CD8-positive, alpha-beta memory T cell (primary cell): ENCODE measurements around the gene SOCS3. TPM values are rescaled to one million over a fixed set of nuclear protein-coding genes. Genes with fewer than 3 reads are reported as not detected.
A peak's percentile ranks its signal among the peaks of the same experiment; 100 is the strongest.

Experiments
- CTCF ChIA-PET: fragments of 350-600 bp; sonication (Branson Sonifier 250); formaldehyde crosslinking; loops from one replicate; lab custom pipeline; 2021; ENCODE audit warnings: antibody characterized with exemption; lab: Charles Lee
- POLR2A ChIA-PET: fragments of 350-600 bp; sonication (Branson Sonifier 250); formaldehyde crosslinking; loops from one replicate; lab custom pipeline; 2021; ENCODE audit warnings: antibody characterized with exemption; lab: Charles Lee
- DNase-seq, 5 donors: peaks; one replicate each; pipeline versions ENCODE4 v3.0.0 to v3.0.0-alpha.2; 2020 to 2022; ENCODE audit warnings: mixed read lengths in 1 of 5
- H3K27ac ChIP-seq: one replicate; pipeline ENCODE4 v1.7.0; 2013; ENCODE audit warnings: low read depth, mild to moderate bottlenecking, low read length, moderate library complexity
- H3K27me3 ChIP-seq: 2 replicates; pipeline ENCODE4 v1.7.0; 2013; ENCODE audit warnings: low read length, mild to moderate bottlenecking; ENCODE audit not compliant: insufficient read depth, poor library complexity, severe bottlenecking
- H3K36me3 ChIP-seq: 2 replicates; pipeline ENCODE4 v1.7.0; 2013; ENCODE audit warnings: mild to moderate bottlenecking, low read length, moderate library complexity; ENCODE audit not compliant: insufficient read depth
- H3K4me1 ChIP-seq: 2 replicates; pipeline ENCODE4 v1.7.0; 2013; ENCODE audit warnings: mild to moderate bottlenecking, low read length, moderate library complexity; ENCODE audit not compliant: insufficient read depth
- H3K4me3 ChIP-seq: 2 replicates; pipeline ENCODE4 v1.7.0; 2013; ENCODE audit warnings: mild to moderate bottlenecking, low read length
- H3K9me3 ChIP-seq: 2 replicates; pipeline ENCODE4 v1.7.0; 2013; ENCODE audit warnings: mild to moderate bottlenecking, low read length
- H3K27ac Mint-ChIP-seq, 8 donors: one replicate each; pipeline ENCODE4 v1.8.0; 2020 to 2021; ENCODE audit warnings: mixed read lengths in 8 of 8, mild to moderate bottlenecking in 6 of 8, inconsistent platforms in 3 of 8, moderate library complexity in 3 of 8
- H3K27me3 Mint-ChIP-seq, 2 donors: one replicate each; pipeline ENCODE4 v1.8.0; 2020 to 2021; ENCODE audit warnings: mixed read lengths in 2 of 2, mild to moderate bottlenecking in 1 of 2, moderate library complexity in 1 of 2
- H3K36me3 Mint-ChIP-seq, 3 donors: one replicate each; pipeline ENCODE4 v1.8.0; 2020 to 2021; ENCODE audit warnings: mixed read lengths in 3 of 3, inconsistent platforms in 1 of 3, mild to moderate bottlenecking in 1 of 3
- H3K4me1 Mint-ChIP-seq, 3 donors: one replicate each; pipeline ENCODE4 v1.8.0; 2020 to 2021; ENCODE audit warnings: mixed read lengths in 3 of 3, inconsistent platforms in 1 of 3, mild to moderate bottlenecking in 1 of 3
- H3K4me3 Mint-ChIP-seq, 7 donors: one replicate each; pipeline ENCODE4 v1.8.0; 2020 to 2021; ENCODE audit warnings: mixed read lengths in 7 of 7, mild to moderate bottlenecking in 6 of 7, moderate library complexity in 4 of 7, inconsistent platforms in 2 of 7
- H3K9me3 Mint-ChIP-seq, 5 donors: one replicate each; pipeline ENCODE4 v1.8.0; 2020 to 2022; ENCODE audit warnings: mixed read lengths in 5 of 5, mild to moderate bottlenecking in 3 of 5, moderate library complexity in 2 of 5, inconsistent platforms in 1 of 5
- polyA plus RNA-seq: library from polyadenylated mRNA; unstranded; fragments of 300-500 nt; fragmentation: Illumina TruSeq; gene quantifications from one replicate; pipeline ENCODE4 v1.2.3, GENCODE V29; 2021
- total RNA-seq, 2 experiments: library from RNA; stranded (reverse); gene quantifications; one replicate each; pipeline ENCODE4 v1.2.3, GENCODE V29; 2021

Gene SOCS3
- total and polyA plus RNA-seq, 3 experiments from 2014 or later, result 26.9 to 38.9 (median 27.4) TPM

- ChIA-PET POLR2A (no interaction called here), CTCF (no interaction called here)
- no peaks in the 10 kb centered on the region for H3K9me3 Mint-ChIP-seq
- Histone ChIP-seq H3K27ac (no peak overlapping the region), H3K36me3 (no peaks in the 10 kb centered on the region), H3K27me3 (no peaks in the 10 kb centered on the region), H3K9me3 (no peaks in the 10 kb centered on the region), H3K4me3 (no peak overlapping the region), H3K4me1 (peaks cover 21% of the 10 kb centered on the region)
- H3K27me3 Mint-ChIP-seq, result peaks cover 3 to 6% of the 10 kb centered on the region in 2 donors
- H3K4me1 Mint-ChIP-seq, result peaks cover 11 to 17% (median 14%) of the 10 kb centered on the region in 3 donors
- no peak for DNase-seq
- H3K27ac Mint-ChIP-seq, result no peak overlapping the region
- H3K4me3 Mint-ChIP-seq, result no peak overlapping the region
- no peaks in the 10 kb centered on the region for H3K36me3 Mint-ChIP-seq
Observed at GRCh38 chr17:78322327-78322857, 37.5 kb downstream of the SOCS3 start.

- Histone ChIP-seq H3K36me3 (no peaks in the 10 kb centered on the region), H3K4me1 (peaks cover 38% of the 10 kb centered on the region), H3K27me3 (no peaks in the 10 kb centered on the region), H3K27ac (no peak overlapping the region), H3K9me3 (no peaks in the 10 kb centered on the region), H3K4me3 (no peak overlapping the region)
- H3K36me3 Mint-ChIP-seq, result no peaks in the 10 kb centered on the region
- peaks cover 28 to 35% (median 29%) of the 10 kb centered on the region in 3 donors for H3K4me1 Mint-ChIP-seq
- H3K9me3 Mint-ChIP-seq, result no peaks in the 10 kb centered on the region
- peaks cover 0 to 1% of the 10 kb centered on the region in 2 donors for H3K27me3 Mint-ChIP-seq
- ChIA-PET POLR2A (no interaction called here), CTCF (no interaction called here)
- H3K4me3 Mint-ChIP-seq, result no peak overlapping the region
- no peak for DNase-seq
- no peak overlapping the region for H3K27ac Mint-ChIP-seq
Observed at GRCh38 chr17:78318843-78319242, 41.0 kb downstream of the SOCS3 start.

- no peaks in the 10 kb centered on the region for H3K36me3 ChIP-seq
- CTCF ChIA-PET, result no interaction called here
- Mint-ChIP-seq H3K9me3 (no peaks in the 10 kb centered on the region), H3K4me1 (peaks cover 28 to 37% (median 29%) of the 10 kb centered on the region in 3 donors), H3K27me3 (peaks cover 0 to 1% of the 10 kb centered on the region in 2 donors), H3K27ac (no peak overlapping the region), H3K36me3 (no peaks in the 10 kb centered on the region), H3K4me3 (no peak overlapping the region)
- no peak overlapping the region for H3K27ac ChIP-seq
- H3K4me1 ChIP-seq, result peaks cover 36% of the 10 kb centered on the region
- H3K9me3 ChIP-seq, result no peaks in the 10 kb centered on the region
- no peak for DNase-seq
- POLR2A ChIA-PET, result no interaction called here
- H3K4me3 ChIP-seq, result no peak overlapping the region
- H3K27me3 ChIP-seq, result no peaks in the 10 kb centered on the region
Observed at GRCh38 chr17:78318407-78318806, 41.5 kb downstream of the SOCS3 start.

GRCh38 chr17:78317794-78318400, 42.0 kb downstream of the SOCS3 start:
- Histone ChIP-seq H3K4me3 (no peak overlapping the region), H3K36me3 (no peaks in the 10 kb centered on the region), H3K9me3 (no peaks in the 10 kb centered on the region), H3K27me3 (no peaks in the 10 kb centered on the region), H3K27ac (no peak overlapping the region), H3K4me1 (peaks cover 36% of the 10 kb centered on the region)
- ChIA-PET POLR2A (no interaction called here), CTCF (no interaction called here)
- H3K9me3 Mint-ChIP-seq, result no peaks in the 10 kb centered on the region
- H3K4me3 Mint-ChIP-seq, result no peak overlapping the region
- peaks cover 28 to 37% (median 30%) of the 10 kb centered on the region in 3 donors for H3K4me1 Mint-ChIP-seq
- no peak overlapping the region for H3K27ac Mint-ChIP-seq
- no peak for DNase-seq
- peaks cover 0 to 1% of the 10 kb centered on the region in 2 donors for H3K27me3 Mint-ChIP-seq
- H3K36me3 Mint-ChIP-seq, result no peaks in the 10 kb centered on the region

- Mint-ChIP-seq H3K4me3 (peak overlapping the region in 2 of 7 donors; percentile 22 to 42), H3K27me3 (peaks cover 0 to 1% of the 10 kb centered on the region in 2 donors), H3K27ac (peak overlapping the region in 5 of 8 donors; percentile 25 to 81 (median 42)), H3K36me3 (no peaks in the 10 kb centered on the region), H3K9me3 (no peaks in the 10 kb centered on the region), H3K4me1 (peaks cover 28 to 43% (median 30%) of the 10 kb centered on the region in 3 donors)
- Histone ChIP-seq H3K4me1 (peaks cover 36% of the 10 kb centered on the region), H3K36me3 (no peaks in the 10 kb centered on the region), H3K9me3 (no peaks in the 10 kb centered on the region), H3K27me3 (no peaks in the 10 kb centered on the region), H3K4me3 (no peak overlapping the region), H3K27ac (peak overlapping the region; percentile 31)
- POLR2A ChIA-PET, result interaction anchor here (0.6 kb wide), 1 partner anchor 13 kb away, joined by 3 read pairs; no protein-coding TSS in a partner anchor
- no peak for DNase-seq
- CTCF ChIA-PET, result interaction anchor here (1.3 to 1.7 kb wide), 3 partner anchors 27 to 41 kb away, joined by 3 to 5 read pairs (median 4); no protein-coding TSS in a partner anchor
Observed at GRCh38 chr17:78316867-78317789, 42.7 kb downstream of the SOCS3 start.

- peak overlapping the region in 3 of 8 donors; percentile 24 to 81 (median 62) for H3K27ac Mint-ChIP-seq
- H3K27me3 Mint-ChIP-seq, result peaks cover 0 to 1% of the 10 kb centered on the region in 2 donors
- H3K36me3 Mint-ChIP-seq, result no peaks in the 10 kb centered on the region
- H3K4me3 ChIP-seq, result no peak overlapping the region
- H3K27me3 ChIP-seq, result no peaks in the 10 kb centered on the region
- no peaks in the 10 kb centered on the region for H3K9me3 Mint-ChIP-seq
- H3K27ac ChIP-seq, result peak overlapping the region; percentile 31
- CTCF ChIA-PET, result interaction anchor here (1.3 to 1.7 kb wide), 3 partner anchors 28 to 42 kb away, joined by 3 to 5 read pairs (median 4); no protein-coding TSS in a partner anchor
- H3K9me3 ChIP-seq, result no peaks in the 10 kb centered on the region
- H3K4me1 ChIP-seq, result peaks cover 36% of the 10 kb centered on the region
- DNase-seq, result no peak
- H3K4me1 Mint-ChIP-seq, result peaks cover 28 to 43% (median 30%) of the 10 kb centered on the region in 3 donors
- H3K36me3 ChIP-seq, result no peaks in the 10 kb centered on the region
- H3K4me3 Mint-ChIP-seq, result peak overlapping the region in 5 of 7 donors; percentile 22 to 49 (median 38)
- POLR2A ChIA-PET, result interaction anchor here (0.6 kb wide), 1 partner anchor 14 kb away, joined by 3 read pairs; no protein-coding TSS in a partner anchor
Observed at GRCh38 chr17:78316115-78316866, 43.6 kb downstream of the SOCS3 start.

GRCh38 chr17:78315355-78316114, 44.3 kb downstream of the SOCS3 start:
- Histone ChIP-seq H3K27ac (peak overlapping the region; percentile 13), H3K27me3 (no peaks in the 10 kb centered on the region), H3K9me3 (no peaks in the 10 kb centered on the region), H3K4me3 (peak overlapping the region; percentile 19), H3K4me1 (peaks cover 36% of the 10 kb centered on the region), H3K36me3 (no peaks in the 10 kb centered on the region)
- H3K9me3 Mint-ChIP-seq, result no peaks in the 10 kb centered on the region
- CTCF ChIA-PET, result interaction anchor here (1.0 to 1.7 kb wide), 5 partner anchors 9 to 45 kb away, joined by 3 to 6 read pairs (median 4); no protein-coding TSS in a partner anchor
- peaks cover 0 to 1% of the 10 kb centered on the region in 2 donors for H3K27me3 Mint-ChIP-seq
- peak overlapping the region; percentile 47 to 92 (median 82) for H3K27ac Mint-ChIP-seq
- peak in 1 of 5 donors; percentile 26 for DNase-seq
- H3K36me3 Mint-ChIP-seq, result no peaks in the 10 kb centered on the region
- POLR2A ChIA-PET, result no interaction called here
- H3K4me1 Mint-ChIP-seq, result peaks cover 28 to 43% (median 30%) of the 10 kb centered on the region in 3 donors
- H3K4me3 Mint-ChIP-seq, result peak overlapping the region in 6 of 7 donors; percentile 51 to 71 (median 64)
